ENCODE data around the gene PCGF3. TPM values are rescaled to one million over a fixed set of nuclear protein-coding genes. Genes with fewer than 3 reads are reported as not detected.
A peak's percentile ranks its signal among the peaks of the same experiment; 100 is the strongest.
"Not testable (repeated sequence)": the region's sequence is repeated elsewhere in the genome, so short reads cannot be mapped to it uniquely, and the experiment has no call there.

The PCGF3 gene
- total RNA-seq, 1 experiment from 2014 or later = 21.3 TPM

GRCh38 chr4:766152-766515, 60.5 kb downstream of the PCGF3 start:
- in situ Hi-C loops (cut with HindIII; ENCODE audit: low pct_unique_long_range_greater_than_20kb, low sequenced_read_pairs) = no loop called here
- DNase-seq (ENCODE audit: low read depth) = peak; percentile 16

- DNase-seq (ENCODE audit: low read depth) = no peak
- in situ Hi-C loops (cut with HindIII; ENCODE audit: low pct_unique_long_range_greater_than_20kb, low sequenced_read_pairs) = no loop called here
These were observed 61.1 kb downstream of the PCGF3 start for GRCh38 chr4:766559-767283.

- no peak for DNase-seq (ENCODE audit: low read depth)
- in situ Hi-C loops (cut with HindIII; ENCODE audit: low pct_unique_long_range_greater_than_20kb, low sequenced_read_pairs) = no loop called here
These were observed 62.4 kb downstream of the PCGF3 start for GRCh38 chr4:768076-768475.

GRCh38 chr4:768995-769394, 63.4 kb downstream of the PCGF3 start:
- DNase-seq (ENCODE audit: low read depth) = no peak
- in situ Hi-C loops (cut with HindIII; ENCODE audit: low pct_unique_long_range_greater_than_20kb, low sequenced_read_pairs) = no loop called here

- no peak for DNase-seq (ENCODE audit: low read depth)
- in situ Hi-C loops (cut with HindIII; ENCODE audit: low pct_unique_long_range_greater_than_20kb, low sequenced_read_pairs) = no loop called here
These were observed 63.9 kb downstream of the PCGF3 start for GRCh38 chr4:769511-769910.

- no peak for DNase-seq (ENCODE audit: low read depth)
- in situ Hi-C loops (cut with HindIII; ENCODE audit: low pct_unique_long_range_greater_than_20kb, low sequenced_read_pairs) = no loop called here
These were observed 64.4 kb downstream of the PCGF3 start for GRCh38 chr4:770022-770421.

- DNase-seq (ENCODE audit: low read depth) = no peak
- in situ Hi-C loops (cut with HindIII; ENCODE audit: low pct_unique_long_range_greater_than_20kb, low sequenced_read_pairs) = no loop called here
These were observed 65.8 kb downstream of the PCGF3 start for GRCh38 chr4:771464-771863.

- in situ Hi-C loops (cut with HindIII; ENCODE audit: low pct_unique_long_range_greater_than_20kb, low sequenced_read_pairs) = no loop called here
- no peak for DNase-seq (ENCODE audit: low read depth)
These were observed 66.5 kb downstream of the PCGF3 start for GRCh38 chr4:772118-772517.

GRCh38 chr4:772776-773175, 67.1 kb downstream of the PCGF3 start:
- in situ Hi-C loops (cut with HindIII; ENCODE audit: low pct_unique_long_range_greater_than_20kb, low sequenced_read_pairs) = no loop called here
- no peak for DNase-seq (ENCODE audit: low read depth)

GRCh38 chr4:773214-773613, 67.6 kb downstream of the PCGF3 start:
- no peak for DNase-seq (ENCODE audit: low read depth)
- in situ Hi-C loops (cut with HindIII; ENCODE audit: low pct_unique_long_range_greater_than_20kb, low sequenced_read_pairs) = no loop called here

GRCh38 chr4:774419-775092, 68.9 kb downstream of the PCGF3 start:
- in situ Hi-C loops (cut with HindIII; ENCODE audit: low pct_unique_long_range_greater_than_20kb, low sequenced_read_pairs); DNase-seq (ENCODE audit: low read depth): not testable (repeated sequence)

- DNase-seq (ENCODE audit: low read depth); in situ Hi-C loops (cut with HindIII; ENCODE audit: low pct_unique_long_range_greater_than_20kb, low sequenced_read_pairs): not testable (repeated sequence)
These were observed 69.9 kb downstream of the PCGF3 start for GRCh38 chr4:775485-775884.

GRCh38 chr4:776743-777441, 71.3 kb downstream of the PCGF3 start:
- DNase-seq (ENCODE audit: low read depth) = no peak
- in situ Hi-C loops (cut with HindIII; ENCODE audit: low pct_unique_long_range_greater_than_20kb, low sequenced_read_pairs) = no loop called here

- DNase-seq (ENCODE audit: low read depth) = no peak
- in situ Hi-C loops (cut with HindIII; ENCODE audit: low pct_unique_long_range_greater_than_20kb, low sequenced_read_pairs) = no loop called here
These were observed 72.1 kb downstream of the PCGF3 start for GRCh38 chr4:777520-778262.

- in situ Hi-C loops (cut with HindIII; ENCODE audit: low pct_unique_long_range_greater_than_20kb, low sequenced_read_pairs) = no loop called here
- no peak for DNase-seq (ENCODE audit: low read depth)
These were observed 73.9 kb downstream of the PCGF3 start for GRCh38 chr4:779555-779954.

GRCh38 chr4:780255-780654, 74.6 kb downstream of the PCGF3 start:
- in situ Hi-C loops (cut with HindIII; ENCODE audit: low pct_unique_long_range_greater_than_20kb, low sequenced_read_pairs); DNase-seq (ENCODE audit: low read depth): not testable (repeated sequence)

- no peak for DNase-seq (ENCODE audit: low read depth)
- in situ Hi-C loops (cut with HindIII; ENCODE audit: low pct_unique_long_range_greater_than_20kb, low sequenced_read_pairs) = no loop called here
These were observed 75.3 kb downstream of the PCGF3 start for GRCh38 chr4:780716-781492.
